Measurements from ENCODE around the gene KLHL29.

GRCh38 chr2:23698721-23699579 is 314.0 kb downstream of the KLHL29 start:
- TF ChIP-seq CTCF (IDR thresholded peaks at IDR 0.05; ENCODE audit: low read depth, low read length, missing input control) (no peak), EGR1 (IDR thresholded peaks at IDR 0.05; ENCODE audit: low read depth in 2 of 2) (no peak), ZBTB33 (IDR thresholded peaks at IDR 0.05) (no peak), GABPA (IDR thresholded peaks at IDR 0.05 in 1 of 2, conservative IDR thresholded peaks at IDR 0.05 in 1 of 2) (no peak), REST (IDR thresholded peaks at IDR 0.05) (no peak), JUND (IDR thresholded peaks at IDR 0.05) (no peak), RAD21 (IDR thresholded peaks at IDR 0.05) (no peak)
- TF ChIP-seq, protein P1, sequence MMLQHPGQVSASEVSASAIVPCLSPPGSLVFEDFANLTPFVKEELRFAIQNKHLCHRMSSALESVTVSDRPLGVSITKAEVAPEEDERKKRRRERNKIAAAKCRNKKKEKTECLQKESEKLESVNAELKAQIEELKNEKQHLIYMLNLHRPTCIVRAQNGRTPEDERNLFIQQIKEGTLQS (IDR thresholded peaks at IDR 0.05) = no peak

All from liver (tissue), 3 donors.